ENCODE results near the gene ZNF800. TPM values are rescaled to one million over a fixed set of nuclear protein-coding genes. Genes with fewer than 3 reads are reported as not detected.

Gene ZNF800
- total RNA-seq, 4 donors from 2014 or later: 33.8 to 37.3 (median 35.1) TPM

DNA sequence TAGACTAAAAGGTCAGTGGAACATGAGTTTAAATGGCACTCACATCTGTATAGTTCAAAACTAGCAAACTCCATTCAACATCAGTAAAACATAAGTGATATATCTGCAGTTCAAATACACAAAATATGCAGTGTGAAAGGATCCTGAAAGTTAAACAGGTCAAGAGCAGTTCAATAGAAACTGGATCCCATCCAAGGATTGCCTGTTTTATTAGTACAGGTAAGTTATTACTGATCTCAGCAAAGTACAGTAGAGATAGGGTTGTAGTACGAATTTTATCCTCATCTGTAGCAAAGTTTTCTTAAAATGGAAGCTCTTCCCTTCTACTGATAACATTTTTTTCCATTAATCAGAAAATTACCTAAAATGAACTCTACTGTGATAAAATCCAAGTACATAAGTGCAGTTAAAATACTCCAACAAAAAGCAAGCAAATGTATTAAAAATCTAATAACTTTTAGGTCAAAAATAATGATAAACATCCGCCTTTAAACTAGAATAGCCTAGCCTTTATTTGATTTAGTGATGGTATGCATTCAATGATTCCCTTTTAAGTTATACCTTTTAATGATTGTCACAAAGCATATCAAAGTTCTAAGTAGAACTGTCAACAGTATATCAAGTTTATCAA lies 2.2 kb downstream of the ZNF800 start:
- Histone ChIP-seq H3K27ac (no peak overlapping the region), H3K4me1 (peaks cover 0 to 66% (median 10%) of the 10 kb centered on the region in 3 donors), H3K4me3 (no peak overlapping the region), H3K36me3 (peaks cover 0 to 30% of the 10 kb centered on the region in 2 donors), H3K9me3 (no peaks in the 10 kb centered on the region), H3K27me3 (no peaks in the 10 kb centered on the region)
- WGBS, 2 donors (ENCODE audit: low coverage in 1 of 2): 89 to 97% methylated on average over 2 of the region's 2 CpGs
- ATAC-seq: no peak
- no peak for TF ChIP-seq POLR2AphosphoS5 (IDR thresholded peaks at IDR 0.05)

- ATAC-seq: no peak
- Histone ChIP-seq H3K27me3 (no peaks in the 10 kb centered on the region), H3K27ac (no peak overlapping the region), H3K9me3 (no peaks in the 10 kb centered on the region), H3K4me1 (peaks cover 0 to 66% (median 10%) of the 10 kb centered on the region in 3 donors), H3K36me3 (peaks cover 0 to 30% of the 10 kb centered on the region in 2 donors), H3K4me3 (no peak overlapping the region)
- WGBS, 2 donors (ENCODE audit: low coverage in 1 of 2): 60 to 94% methylated on average over 1 of the region's 1 CpG
- TF ChIP-seq EP300 (IDR thresholded peaks at IDR 0.05) (no peak), POLR2AphosphoS5 (IDR thresholded peaks at IDR 0.05) (no peak), POLR2A (IDR thresholded peaks at IDR 0.05) (no peak), CTCF (IDR thresholded peaks at IDR 0.05) (no peak)
Observed at GRCh38 chr7:127389321-127389720, 3.2 kb downstream of the ZNF800 start.

DNA sequence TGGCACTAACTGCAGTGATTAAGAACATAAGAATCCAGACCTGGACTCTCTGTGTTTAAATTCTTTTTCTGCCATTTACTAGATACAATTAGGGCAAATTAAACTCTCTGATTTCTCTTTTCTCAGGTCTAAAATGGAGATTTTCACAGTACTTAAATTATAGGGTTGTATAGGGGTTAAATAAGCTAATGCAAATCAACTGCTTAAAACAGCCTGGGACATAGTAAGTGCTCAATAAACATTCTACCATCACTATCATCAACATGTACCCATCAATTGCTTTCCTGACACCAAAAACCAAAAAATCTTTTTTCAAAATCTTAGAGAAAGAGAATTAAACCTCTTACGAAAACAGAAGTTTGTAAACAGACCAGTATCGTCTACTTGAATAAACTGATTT lies 4.5 kb downstream of the ZNF800 start:
- H3K4me1 ChIP-seq: peaks cover 0 to 55% (median 10%) of the 10 kb centered on the region in 3 donors
- ATAC-seq: no peak

DNA sequence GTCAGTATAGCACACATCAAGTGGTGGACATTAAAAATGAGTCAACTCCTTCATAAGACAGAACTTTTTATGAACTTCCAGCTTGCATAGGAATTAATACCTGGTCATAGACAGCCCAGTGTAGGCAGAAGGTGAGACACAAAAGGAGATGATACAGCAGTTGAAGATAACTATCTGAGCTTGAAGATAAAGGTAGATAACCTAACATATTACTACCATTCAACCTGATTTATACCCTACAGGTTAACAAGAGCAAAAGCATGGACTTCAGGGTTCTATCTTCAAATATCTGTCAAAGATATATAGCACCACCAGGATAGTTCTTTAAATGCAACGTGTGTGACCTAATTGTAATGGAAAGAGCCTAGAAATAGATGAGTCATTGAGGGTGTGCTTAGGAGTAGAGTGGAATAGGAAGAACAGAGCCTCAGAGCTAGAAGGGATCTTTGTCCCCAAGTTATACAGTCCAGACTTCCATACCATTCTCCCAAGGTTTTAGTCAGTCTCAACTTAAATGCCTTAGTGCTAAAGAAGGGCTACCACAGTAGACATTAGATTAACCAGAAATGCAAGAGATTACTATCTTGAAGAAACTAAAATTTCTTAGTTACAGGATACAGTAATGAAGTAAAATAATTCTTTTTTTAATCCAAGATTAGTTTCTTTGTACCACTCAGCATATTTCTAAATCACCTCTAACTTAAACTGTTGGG lies 9.2 kb downstream of the ZNF800 start:
- TF ChIP-seq POLR2AphosphoS5 (IDR thresholded peaks at IDR 0.05) (no peak), CTCF (IDR thresholded peaks at IDR 0.05) (no peak), POLR2A (IDR thresholded peaks at IDR 0.05) (no peak), EP300 (IDR thresholded peaks at IDR 0.05) (no peak)
- no peak overlapping the region for H3K4me3 ChIP-seq
- H3K27ac ChIP-seq: no peak overlapping the region
- H3K4me1 ChIP-seq: peaks cover 0 to 23% (median 0%) of the 10 kb centered on the region in 3 donors
- H3K36me3 ChIP-seq: peaks cover 0 to 26% of the 10 kb centered on the region in 2 donors
- 11 to 38% methylated on average over 1 of the region's 1 CpG for WGBS, 2 donors (ENCODE audit: low coverage in 1 of 2)
- H3K9me3 ChIP-seq: no peaks in the 10 kb centered on the region
- no peak for ATAC-seq
- no peaks in the 10 kb centered on the region for H3K27me3 ChIP-seq

More for the DNA sequence above, 4.5 kb downstream of the ZNF800 start:
- no peak for TF ChIP-seq POLR2AphosphoS5 (IDR thresholded peaks at IDR 0.05)
- TF ChIP-seq POLR2A (IDR thresholded peaks at IDR 0.05): no peak
- no peak for TF ChIP-seq EP300 (IDR thresholded peaks at IDR 0.05)
- TF ChIP-seq CTCF (IDR thresholded peaks at IDR 0.05): no peak
- no peaks in the 10 kb centered on the region for H3K27me3 ChIP-seq
- WGBS, 2 donors (ENCODE audit: low coverage in 1 of 2): 74 to 87% methylated on average over 2 of the region's 2 CpGs
- H3K4me3 ChIP-seq: no peak overlapping the region
- H3K9me3 ChIP-seq: no peaks in the 10 kb centered on the region
- H3K36me3 ChIP-seq: peaks cover 0 to 34% of the 10 kb centered on the region in 2 donors
- H3K27ac ChIP-seq: no peak overlapping the region

DNA sequence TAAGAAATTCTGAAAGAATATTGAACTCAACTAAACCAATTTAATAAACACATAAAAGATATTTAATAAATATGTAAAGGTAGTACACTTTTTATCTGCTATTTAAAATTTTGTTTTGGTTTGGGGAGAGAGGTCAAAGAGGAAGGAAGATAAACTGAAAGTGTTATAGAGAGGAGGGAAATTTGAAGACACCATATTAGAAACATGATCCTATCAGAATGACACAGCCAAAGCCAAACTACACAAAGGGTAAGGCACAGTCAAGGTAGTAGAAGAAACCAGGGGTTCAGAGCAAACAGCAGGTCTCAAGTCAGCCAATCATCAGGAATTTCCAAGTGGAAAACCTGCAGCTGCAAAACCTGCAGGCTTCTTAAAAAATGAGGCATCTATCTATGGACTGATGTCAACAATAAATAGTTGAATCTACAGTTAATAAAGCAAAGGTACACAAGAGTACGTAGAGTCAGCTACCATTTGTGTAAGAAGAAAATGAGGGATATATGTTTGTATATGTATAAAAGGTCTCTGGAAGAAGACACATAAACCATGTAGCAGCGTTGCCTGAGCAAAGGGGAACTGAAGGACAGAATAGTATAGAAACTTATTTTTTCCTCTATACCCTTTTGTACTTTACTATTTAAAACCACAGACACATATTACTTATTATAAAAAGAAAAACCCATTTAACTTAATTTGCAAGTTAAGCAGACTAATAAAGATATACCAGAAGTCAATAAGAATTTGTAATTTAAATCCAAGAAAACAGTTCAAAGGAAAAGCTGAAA lies 10.0 kb downstream of the ZNF800 start:
- TF ChIP-seq CTCF (IDR thresholded peaks at IDR 0.05) (no peak), POLR2AphosphoS5 (IDR thresholded peaks at IDR 0.05) (no peak), POLR2A (IDR thresholded peaks at IDR 0.05) (no peak), EP300 (IDR thresholded peaks at IDR 0.05) (no peak)
- 54 to 58% methylated on average over 2 of the region's 2 CpGs for WGBS, 2 donors (ENCODE audit: low coverage in 1 of 2)
- H3K27me3 ChIP-seq: no peaks in the 10 kb centered on the region
- H3K27ac ChIP-seq: no peak overlapping the region
- H3K4me1 ChIP-seq: peaks cover 0 to 16% (median 0%) of the 10 kb centered on the region in 3 donors
- ATAC-seq: no peak
- H3K36me3 ChIP-seq: peaks cover 0 to 21% of the 10 kb centered on the region in 2 donors
- H3K9me3 ChIP-seq: no peaks in the 10 kb centered on the region
- no peak overlapping the region for H3K4me3 ChIP-seq
